VCaP (cell line): ENCODE data around the gene CPSF7.

Experiments
- H3K27ac ChIP-seq: fragments of 450-650 bp; 2 replicates; pipeline ENCODE4 v1.5.1; 2017
- TF ChIP-seq, protein P1 (sequence below): fragments of 450-650 bp; conservative IDR thresholded peaks from 2 replicates; pipeline ENCODE4 v1.5.1; 2017; ENCODE audit warnings: mild to moderate bottlenecking, moderate library complexity

Gene CPSF7

DNA sequence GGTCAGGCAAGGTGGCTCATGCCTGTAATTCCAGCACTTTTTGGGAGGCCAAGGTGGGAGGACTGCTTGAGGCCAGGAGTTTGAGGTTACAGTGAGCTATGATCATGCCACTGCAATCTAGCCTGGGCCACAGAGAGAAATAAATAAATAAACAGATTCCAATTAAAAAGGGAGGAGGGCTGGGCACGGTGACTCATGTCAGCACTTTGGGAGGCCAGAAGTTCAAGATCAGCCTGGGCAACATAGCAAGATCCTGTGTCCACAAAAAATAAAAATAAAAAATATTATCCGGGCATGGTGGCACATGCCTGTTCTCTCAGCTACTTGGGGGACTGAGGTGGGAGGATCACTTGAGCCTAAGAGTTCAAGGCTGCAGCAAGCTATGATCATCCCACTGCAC is 75.6 kb downstream of the CPSF7 start:
- no peak overlapping the region for H3K27ac ChIP-seq
- TF ChIP-seq, protein P1, sequence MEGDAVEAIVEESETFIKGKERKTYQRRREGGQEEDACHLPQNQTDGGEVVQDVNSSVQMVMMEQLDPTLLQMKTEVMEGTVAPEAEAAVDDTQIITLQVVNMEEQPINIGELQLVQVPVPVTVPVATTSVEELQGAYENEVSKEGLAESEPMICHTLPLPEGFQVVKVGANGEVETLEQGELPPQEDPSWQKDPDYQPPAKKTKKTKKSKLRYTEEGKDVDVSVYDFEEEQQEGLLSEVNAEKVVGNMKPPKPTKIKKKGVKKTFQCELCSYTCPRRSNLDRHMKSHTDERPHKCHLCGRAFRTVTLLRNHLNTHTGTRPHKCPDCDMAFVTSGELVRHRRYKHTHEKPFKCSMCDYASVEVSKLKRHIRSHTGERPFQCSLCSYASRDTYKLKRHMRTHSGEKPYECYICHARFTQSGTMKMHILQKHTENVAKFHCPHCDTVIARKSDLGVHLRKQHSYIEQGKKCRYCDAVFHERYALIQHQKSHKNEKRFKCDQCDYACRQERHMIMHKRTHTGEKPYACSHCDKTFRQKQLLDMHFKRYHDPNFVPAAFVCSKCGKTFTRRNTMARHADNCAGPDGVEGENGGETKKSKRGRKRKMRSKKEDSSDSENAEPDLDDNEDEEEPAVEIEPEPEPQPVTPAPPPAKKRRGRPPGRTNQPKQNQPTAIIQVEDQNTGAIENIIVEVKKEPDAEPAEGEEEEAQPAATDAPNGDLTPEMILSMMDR, result no peak

DNA sequence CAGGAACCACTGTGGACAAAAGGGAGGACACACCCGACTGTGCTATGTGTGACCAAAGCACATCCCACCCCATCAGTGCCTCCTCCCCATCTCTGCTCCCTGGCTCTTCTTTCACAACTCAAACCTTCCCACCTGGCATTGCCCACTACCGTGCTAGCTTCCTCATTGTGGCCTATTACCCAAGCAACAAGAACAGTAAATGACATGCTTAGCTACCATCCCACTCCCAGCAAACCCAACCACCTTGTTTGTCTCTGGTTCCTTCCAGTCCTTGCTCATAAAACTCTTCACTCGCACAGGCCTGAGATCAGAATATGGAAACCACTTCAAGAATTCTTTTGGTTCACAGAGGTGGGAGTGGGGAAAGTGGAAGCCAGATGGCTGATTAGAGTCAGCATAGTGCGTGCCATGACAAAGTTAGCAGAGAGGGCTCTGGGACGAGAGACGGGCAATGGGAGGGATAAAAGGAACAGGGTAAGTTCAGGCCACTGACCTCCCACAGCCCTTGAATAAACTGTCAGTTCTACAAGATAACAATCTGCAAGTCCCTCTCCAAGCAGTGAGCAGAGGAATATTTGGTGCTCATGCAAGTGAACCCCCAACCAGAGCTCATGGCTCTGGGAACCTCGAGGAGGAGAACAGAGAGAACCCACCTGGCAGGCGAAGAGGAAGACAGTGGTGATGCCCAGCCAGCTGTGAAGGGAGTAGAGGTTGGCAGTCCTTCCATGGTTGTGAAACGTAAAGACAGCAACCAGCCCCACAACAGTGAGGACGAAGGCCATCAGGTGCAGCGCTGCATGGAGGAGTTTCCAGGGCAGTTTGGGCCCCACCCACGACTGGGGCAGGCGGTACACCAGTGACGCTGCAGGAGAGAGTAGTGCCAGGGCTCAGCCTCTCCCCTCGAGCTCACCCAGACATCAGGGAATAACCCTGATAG is 76.4 kb downstream of the CPSF7 start:
- no peak overlapping the region for H3K27ac ChIP-seq
- TF ChIP-seq, protein P1, result no peak
